Calu3 (cell line): Measurements from ENCODE around the gene ACOT2. TPM values are rescaled to one million over a fixed set of nuclear protein-coding genes. Genes with fewer than 3 reads are reported as not detected.
"Not testable (repeated sequence)": the region's sequence is repeated elsewhere in the genome, so short reads cannot be mapped to it uniquely, and the experiment has no call there.

Source experiments
- BruUV-seq: library from RNA; stranded (reverse); fragments of 400-500 nt; replicated peaks from 2 replicates; lab custom pipeline; 2021; lab: Mats Ljungman, UMichigan
- CTCF ChIA-PET: fragments of 300-600 bp; sonication (Branson Sonifier 250); formaldehyde crosslinking; loops from one replicate; lab custom pipeline; 2022; ENCODE audit warnings: antibody characterized with exemption; lab: Charles Lee
- DNase-seq: peaks from one replicate; pipeline ENCODE4 v3.0.0; 2022
- H3K27ac Mint-ChIP-seq: one replicate; pipeline ENCODE4 v1.8.0; 2022; ENCODE audit warnings: mixed read lengths; ENCODE audit not compliant: unreplicated experiment
- H3K27me3 Mint-ChIP-seq: one replicate; pipeline ENCODE4 v1.8.0; 2022; ENCODE audit warnings: mixed read lengths; ENCODE audit not compliant: unreplicated experiment
- H3K36me3 Mint-ChIP-seq: one replicate; pipeline ENCODE4 v1.8.0; 2022; ENCODE audit warnings: mild to moderate bottlenecking, moderate library complexity, mixed read lengths; ENCODE audit not compliant: insufficient read depth, unreplicated experiment
- H3K4me1 Mint-ChIP-seq: one replicate; pipeline ENCODE4 v1.8.0; 2022; ENCODE audit warnings: mild to moderate bottlenecking, low read depth, mixed read lengths; ENCODE audit not compliant: unreplicated experiment
- H3K4me3 Mint-ChIP-seq: one replicate; pipeline ENCODE4 v1.8.0; 2022; ENCODE audit warnings: mild to moderate bottlenecking, low read depth, moderate library complexity, mixed read lengths; ENCODE audit not compliant: unreplicated experiment
- H3K9me3 Mint-ChIP-seq: one replicate; pipeline ENCODE4 v1.8.0; 2022; ENCODE audit warnings: low read depth, mixed read lengths; ENCODE audit not compliant: unreplicated experiment
- intact Hi-C: fragments of 100-400 bp; cut with micrococcal nuclease; formaldehyde crosslinking; loops from one replicate; pipeline ENCODE4 v1.10.0; 2022; ENCODE audit not compliant: unreplicated experiment
- total RNA-seq: library from RNA; stranded (reverse); gene quantifications from 2 replicates; pipeline ENCODE4 v1.2.3, GENCODE V29; 2022
- TF ChIP-seq, protein P1 (sequence below): fragments of 200-600 bp; IDR thresholded peaks from one replicate; pipeline ENCODE4 v1.8.0; 2022; ENCODE audit warnings: antibody characterized with exemption; ENCODE audit not compliant: unreplicated experiment

The ACOT2 gene
- total RNA-seq, 1 experiment from 2014 or later, result 18.5 TPM

DNA sequence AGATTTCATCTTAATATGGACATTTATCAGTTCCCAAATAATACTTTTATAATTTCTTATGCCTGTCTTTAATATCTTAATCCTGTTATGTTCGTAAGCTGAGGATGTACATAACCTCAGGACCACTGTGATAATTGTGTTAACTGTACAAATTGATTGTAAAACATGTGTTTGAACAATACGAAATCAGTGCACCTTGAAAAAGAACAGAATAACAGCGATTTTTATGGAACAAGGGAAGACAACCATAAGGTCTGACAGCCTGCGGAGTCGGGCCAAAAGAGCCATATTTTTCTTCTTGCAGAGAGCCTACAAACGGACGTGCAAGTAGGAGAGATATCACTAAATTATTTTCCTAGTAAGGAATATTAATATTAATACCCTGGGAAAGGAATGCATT is 6.8 kb upstream of the ACOT2 start:
- CTCF ChIA-PET, intact Hi-C loops, DNase-seq, H3K36me3 Mint-ChIP-seq, H3K9me3 Mint-ChIP-seq, H3K4me1 Mint-ChIP-seq, BruUV-seq, H3K27me3 Mint-ChIP-seq, H3K27ac Mint-ChIP-seq, H3K4me3 Mint-ChIP-seq: not testable (repeated sequence)

DNA sequence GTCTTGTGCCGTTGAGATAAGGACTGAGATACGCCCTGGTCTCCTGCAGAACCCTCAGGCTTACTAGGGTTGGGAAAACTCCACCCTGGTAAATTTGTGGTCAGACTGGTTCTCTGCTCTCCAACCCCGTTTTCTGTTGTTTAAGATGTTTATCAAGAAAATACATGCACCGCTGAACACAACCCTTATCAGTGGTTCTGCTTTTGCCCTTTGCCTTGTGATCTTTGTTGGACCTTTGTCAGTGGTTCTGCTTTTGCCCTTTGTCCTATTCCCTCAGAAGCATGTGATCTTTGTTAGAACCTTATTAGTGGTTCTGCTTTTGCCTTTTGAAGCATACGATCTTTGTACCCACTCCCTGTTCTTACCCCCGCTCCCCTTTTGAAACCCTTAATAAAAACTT is 6.3 kb upstream of the ACOT2 start:
- intact Hi-C loops, DNase-seq, CTCF ChIA-PET, BruUV-seq, H3K27me3 Mint-ChIP-seq, H3K4me3 Mint-ChIP-seq, H3K27ac Mint-ChIP-seq, H3K36me3 Mint-ChIP-seq, H3K9me3 Mint-ChIP-seq: not testable (repeated sequence)
- peaks cover 10% of the 10 kb centered on the region for H3K4me1 Mint-ChIP-seq

DNA sequence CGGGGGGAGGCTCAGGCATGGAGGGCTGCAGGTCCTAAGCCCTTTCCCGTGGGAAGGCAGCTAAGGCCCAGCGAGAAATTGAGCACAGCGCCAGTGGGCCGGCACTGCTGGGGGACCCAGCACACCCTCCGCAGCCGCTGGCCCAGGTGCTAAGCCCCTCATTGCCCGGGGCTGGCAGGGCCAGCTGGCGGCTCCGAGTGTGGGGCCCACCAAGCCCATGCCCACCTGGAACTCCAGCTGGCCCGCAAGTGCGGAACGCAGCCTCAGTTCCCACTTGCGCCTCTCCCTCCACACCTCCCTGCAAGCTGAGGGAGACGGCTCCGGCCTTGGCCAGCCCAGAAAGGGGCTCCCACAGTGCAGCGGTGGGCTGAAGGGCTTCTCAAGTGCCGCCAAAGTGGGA is 2.6 kb upstream of the ACOT2 start:
- H3K27ac Mint-ChIP-seq, H3K9me3 Mint-ChIP-seq, H3K4me3 Mint-ChIP-seq, intact Hi-C loops, H3K27me3 Mint-ChIP-seq, BruUV-seq, DNase-seq: not testable (repeated sequence)
- H3K4me1 Mint-ChIP-seq, result peaks cover 12% of the 10 kb centered on the region
- CTCF ChIA-PET, result interaction anchor here (0.6 kb wide), 1 partner anchor 39 kb away, joined by 6 read pairs; no protein-coding TSS in a partner anchor
- peaks cover 26% of the 10 kb centered on the region for H3K36me3 Mint-ChIP-seq

DNA sequence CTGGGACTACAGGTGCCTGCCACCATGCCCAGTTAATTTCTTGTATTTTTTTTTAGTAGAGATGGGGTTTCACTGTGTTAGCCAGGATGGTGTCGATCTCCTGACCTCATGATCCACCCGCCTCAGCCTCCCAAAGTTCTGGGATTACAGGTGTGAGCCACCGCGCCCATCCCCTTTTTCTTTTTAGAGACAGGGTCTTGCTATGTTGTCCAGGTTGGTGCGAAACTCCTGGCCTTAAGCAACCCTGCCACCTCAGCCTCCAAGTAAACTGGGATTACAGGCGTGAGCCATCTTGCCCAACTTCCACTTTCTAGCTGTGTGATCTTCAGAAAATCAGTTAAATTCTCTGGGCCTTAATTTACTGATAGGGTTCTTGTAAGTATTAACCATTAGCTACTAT is 2.1 kb upstream of the ACOT2 start:
- H3K27ac Mint-ChIP-seq, H3K9me3 Mint-ChIP-seq, H3K27me3 Mint-ChIP-seq, intact Hi-C loops, BruUV-seq, DNase-seq: not testable (repeated sequence)
- H3K4me3 Mint-ChIP-seq, result peak overlapping the region; percentile 86
- peaks cover 12% of the 10 kb centered on the region for H3K4me1 Mint-ChIP-seq
- CTCF ChIA-PET, result interaction anchor here (0.6 kb wide), 1 partner anchor 39 kb away, joined by 6 read pairs; no protein-coding TSS in a partner anchor
- H3K36me3 Mint-ChIP-seq, result peaks cover 26% of the 10 kb centered on the region

DNA sequence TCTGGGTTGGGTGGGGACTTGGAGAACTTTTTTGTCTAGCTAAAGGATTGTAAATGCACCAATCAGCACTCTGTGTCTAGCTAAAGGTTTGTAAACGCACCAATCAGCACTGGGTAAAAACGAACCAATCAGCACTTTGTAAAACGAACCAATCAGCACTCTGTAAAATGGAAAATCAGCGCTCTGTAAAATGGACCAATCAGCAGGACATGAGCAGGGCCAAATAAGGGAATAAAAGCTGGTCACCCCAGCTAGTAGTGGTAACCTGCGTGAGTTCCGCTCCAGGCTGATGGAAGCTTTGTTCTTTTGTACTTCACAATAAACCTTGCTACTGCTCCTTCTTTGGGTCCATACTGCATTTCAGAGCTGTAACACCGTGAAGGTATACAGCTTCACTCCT is 1.7 kb upstream of the ACOT2 start:
- no TSS peak for BruUV-seq
- intact Hi-C loops, result no loop called here
- DNase-seq, result no peak
- H3K27ac Mint-ChIP-seq, result no peak overlapping the region
- peaks cover 4% of the 10 kb centered on the region for H3K9me3 Mint-ChIP-seq
- peaks cover 26% of the 10 kb centered on the region for H3K36me3 Mint-ChIP-seq
- TF ChIP-seq, protein P1, sequence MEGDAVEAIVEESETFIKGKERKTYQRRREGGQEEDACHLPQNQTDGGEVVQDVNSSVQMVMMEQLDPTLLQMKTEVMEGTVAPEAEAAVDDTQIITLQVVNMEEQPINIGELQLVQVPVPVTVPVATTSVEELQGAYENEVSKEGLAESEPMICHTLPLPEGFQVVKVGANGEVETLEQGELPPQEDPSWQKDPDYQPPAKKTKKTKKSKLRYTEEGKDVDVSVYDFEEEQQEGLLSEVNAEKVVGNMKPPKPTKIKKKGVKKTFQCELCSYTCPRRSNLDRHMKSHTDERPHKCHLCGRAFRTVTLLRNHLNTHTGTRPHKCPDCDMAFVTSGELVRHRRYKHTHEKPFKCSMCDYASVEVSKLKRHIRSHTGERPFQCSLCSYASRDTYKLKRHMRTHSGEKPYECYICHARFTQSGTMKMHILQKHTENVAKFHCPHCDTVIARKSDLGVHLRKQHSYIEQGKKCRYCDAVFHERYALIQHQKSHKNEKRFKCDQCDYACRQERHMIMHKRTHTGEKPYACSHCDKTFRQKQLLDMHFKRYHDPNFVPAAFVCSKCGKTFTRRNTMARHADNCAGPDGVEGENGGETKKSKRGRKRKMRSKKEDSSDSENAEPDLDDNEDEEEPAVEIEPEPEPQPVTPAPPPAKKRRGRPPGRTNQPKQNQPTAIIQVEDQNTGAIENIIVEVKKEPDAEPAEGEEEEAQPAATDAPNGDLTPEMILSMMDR, result no peak
- no peaks in the 10 kb centered on the region for H3K27me3 Mint-ChIP-seq
- H3K4me1 Mint-ChIP-seq, result peaks cover 12% of the 10 kb centered on the region
- CTCF ChIA-PET, result no interaction called here
- peak overlapping the region; percentile 86 for H3K4me3 Mint-ChIP-seq

DNA sequence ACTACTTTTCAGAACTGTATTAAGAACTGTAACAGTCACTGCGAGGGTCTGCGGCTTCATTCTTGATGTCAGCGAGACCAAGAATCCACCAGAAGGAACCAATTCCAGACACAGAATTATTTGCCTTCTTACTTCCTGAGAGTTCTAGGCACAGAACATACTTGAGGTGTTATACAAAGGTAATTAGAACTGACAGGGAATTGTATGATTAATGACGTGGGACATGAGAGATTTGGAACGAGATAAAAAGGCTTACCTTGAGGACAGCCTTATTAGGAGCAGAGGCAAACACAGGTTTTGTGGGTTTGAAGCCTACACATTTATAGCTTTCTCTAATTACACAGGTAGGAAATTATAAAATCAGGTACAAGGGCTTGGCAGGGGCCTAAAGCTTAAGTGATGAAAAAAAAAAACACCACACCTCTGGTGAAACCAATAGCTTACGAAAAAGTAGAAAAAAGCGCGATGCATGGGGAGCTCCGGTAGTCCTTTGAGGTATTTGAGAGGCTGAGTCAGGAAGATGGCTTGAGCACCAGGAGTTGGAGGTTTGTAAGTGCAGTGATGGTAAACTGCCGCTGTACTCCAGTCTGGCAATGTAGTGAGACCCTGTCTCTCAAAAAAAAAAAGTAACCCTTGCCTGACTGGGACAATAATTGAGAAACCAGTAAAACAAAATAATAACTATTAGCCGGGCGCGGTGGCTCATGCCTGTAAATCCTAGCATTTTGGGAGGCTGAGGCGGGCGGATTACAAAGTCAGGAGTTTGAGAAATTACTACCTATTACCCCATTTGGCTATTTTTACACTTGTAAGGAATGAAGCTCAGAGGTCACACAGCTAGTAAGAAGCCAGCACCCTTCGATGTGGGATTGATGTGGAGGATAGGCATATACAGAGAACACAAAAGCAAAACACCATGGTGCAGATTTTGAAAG is 795 bp upstream of the ACOT2 start:
- Mint-ChIP-seq H3K4me1 (peaks cover 12% of the 10 kb centered on the region), H3K27ac (peak overlapping the region; percentile 33), H3K9me3 (no peaks in the 10 kb centered on the region), H3K36me3 (peaks cover 26% of the 10 kb centered on the region), H3K4me3 (peak overlapping the region; percentile 86), H3K27me3 (no peaks in the 10 kb centered on the region)
- intact Hi-C loops, result no loop called here
- DNase-seq, result no peak
- TF ChIP-seq, protein P1, result no peak
- CTCF ChIA-PET, result interaction anchor here (1.0 to 2.4 kb wide), 2 partner anchors 59 to 284 kb away, joined by 4 to 14 read pairs; no protein-coding TSS in a partner anchor
- BruUV-seq, result no TSS peak

DNA sequence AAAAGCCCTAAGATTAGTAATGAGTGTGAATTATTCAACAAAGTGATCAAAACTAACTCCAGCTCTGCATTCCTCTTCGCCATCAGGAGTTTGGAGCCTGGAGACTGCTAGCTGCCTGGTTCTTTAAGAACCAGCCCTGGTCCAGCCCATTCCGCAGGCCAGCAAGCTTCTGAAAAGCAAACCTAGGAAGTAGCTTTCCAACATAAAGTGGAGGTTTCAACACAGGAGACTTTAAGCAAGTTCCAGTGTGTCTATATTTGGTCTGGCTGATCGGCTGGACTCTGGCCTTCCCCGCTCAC is 178 bp upstream of the ACOT2 start:
- intact Hi-C loops, H3K27me3 Mint-ChIP-seq, H3K9me3 Mint-ChIP-seq, DNase-seq: not testable (repeated sequence)
- H3K4me3 Mint-ChIP-seq, result peak overlapping the region; percentile 86
- peaks cover 26% of the 10 kb centered on the region for H3K36me3 Mint-ChIP-seq
- BruUV-seq, result TSS peak; percentile 71
- H3K27ac Mint-ChIP-seq, result peak overlapping the region; percentile 85
- CTCF ChIA-PET, result interaction anchor here (1.0 to 2.4 kb wide), 2 partner anchors 60 to 284 kb away, joined by 4 to 14 read pairs; no protein-coding TSS in a partner anchor
- peaks cover 12% of the 10 kb centered on the region for H3K4me1 Mint-ChIP-seq
